IMR-90 (cell line): ENCODE measurements around the gene CYP2W1. TPM values are rescaled to one million over a fixed set of nuclear protein-coding genes. Genes with fewer than 3 reads are reported as not detected.

Source experiments
- ATAC-seq: fragments of 200-7000 bp; cut with Tn5 transposase; 2 replicates; pipeline ENCODE4 v1.9.1; 2020; ENCODE audit warnings: low read depth, mild to moderate bottlenecking, moderate library complexity
- BruUV-seq: library from RNA; stranded (reverse); fragments of 400-500 nt; replicated peaks from 2 replicates; lab custom pipeline; 2021; lab: Mats Ljungman, UMichigan
- CTCF ChIA-PET: fragments of 300-600 bp; formaldehyde crosslinking; extraction: SDS; loops from one replicate; lab custom pipeline; 2021; ENCODE audit warnings: antibody characterized with exemption; lab: Yijun Ruan, JAX
- POLR2A ChIA-PET: fragments of 300-600 bp; sonication (Branson Sonifier 250); formaldehyde crosslinking; loops from one replicate; lab custom pipeline; 2022; ENCODE audit warnings: antibody characterized with exemption; ENCODE audit not compliant: unreplicated experiment; lab: Charles Lee
- DNase-seq: peaks from one replicate; pipeline ENCODE4 v3.0.0; 2013
- H2AFZ ChIP-seq: replicated peaks from 2 replicates; pipeline ENCODE3; 2013; ENCODE audit warnings: low read length, mild to moderate bottlenecking; ENCODE audit not compliant: poor library complexity
- H2AK5ac ChIP-seq: 2 replicates; pipeline ENCODE4 v1.6.1; 2013; ENCODE audit warnings: low read depth, low read length, inconsistent platforms
- H2AK9ac ChIP-seq: replicated peaks from 2 replicates; pipeline ENCODE3; 2013; ENCODE audit warnings: mild to moderate bottlenecking, low read depth, low read length, moderate library complexity; ENCODE audit not compliant: poor library complexity
- H2BK120ac ChIP-seq: 2 replicates; pipeline ENCODE4 v1.6.1; 2013; ENCODE audit warnings: low read depth, low read length, inconsistent platforms
- H2BK15ac ChIP-seq: 3 replicates; pipeline ENCODE4 v1.6.1; 2013; ENCODE audit warnings: low read depth, low read length, inconsistent platforms
- H2BK20ac ChIP-seq: 2 replicates; pipeline ENCODE4 v1.6.1; 2013; ENCODE audit warnings: low read depth, mild to moderate bottlenecking, inconsistent platforms, low read length, moderate library complexity
- H2BK5ac ChIP-seq: 2 replicates; pipeline ENCODE4 v1.6.1; 2013; ENCODE audit warnings: mild to moderate bottlenecking, low read depth, low read length, inconsistent platforms; ENCODE audit not compliant: poor library complexity, severe bottlenecking
- H3K14ac ChIP-seq: replicated peaks from 2 replicates; pipeline ENCODE4 v1.6.1; 2013; ENCODE audit warnings: low read depth, low read length, inconsistent platforms
- H3K18ac ChIP-seq: 2 replicates; pipeline ENCODE4 v1.6.1; 2013; ENCODE audit warnings: low read depth, low read length, control low read depth
- H3K23ac ChIP-seq: 2 replicates; pipeline ENCODE4 v1.6.1; 2013; ENCODE audit warnings: low read depth, low read length, inconsistent platforms
- H3K27ac ChIP-seq: 2 replicates; pipeline ENCODE4 v1.5.1; 2013; ENCODE audit warnings: mild to moderate bottlenecking, control low read depth, low read length; ENCODE audit not compliant: insufficient read depth
- H3K27me3 ChIP-seq: 2 replicates; pipeline ENCODE4 v1.6.1; 2013; ENCODE audit warnings: low read length; ENCODE audit not compliant: control insufficient read depth, insufficient read depth
- H3K36me3 ChIP-seq: 2 replicates; pipeline ENCODE4 v1.6.1; 2013; ENCODE audit warnings: low read length, mixed read lengths; ENCODE audit not compliant: control insufficient read depth, insufficient read depth
- H3K4ac ChIP-seq: 2 replicates; pipeline ENCODE4 v1.6.1; 2013; ENCODE audit warnings: low read depth, low read length, inconsistent platforms
- H3K4me1 ChIP-seq: 2 replicates; pipeline ENCODE4 v1.6.1; 2013; ENCODE audit warnings: low read length, mixed read lengths; ENCODE audit not compliant: control insufficient read depth, insufficient read depth
- H3K4me2 ChIP-seq: 2 replicates; pipeline ENCODE4 v1.6.1; 2013; ENCODE audit warnings: low read depth, mild to moderate bottlenecking, control low read depth, low read length, moderate library complexity
- H3K4me3 ChIP-seq: 2 replicates; pipeline ENCODE4 v1.5.1; 2013; ENCODE audit warnings: low read depth, mild to moderate bottlenecking, control low read depth, low read length, moderate library complexity; ENCODE audit not compliant: insufficient read depth
- H3K56ac ChIP-seq: 2 replicates; pipeline ENCODE4 v1.6.1; 2013; ENCODE audit warnings: low read length, inconsistent platforms; ENCODE audit not compliant: insufficient read depth; ENCODE audit errors: extremely low read depth
- H3K79me1 ChIP-seq, 2 experiments: 2 replicates each; pipeline ENCODE4 v1.6.1; 2013; ENCODE audit warnings: low read length in 2 of 2, inconsistent platforms in 1 of 2, low read depth in 1 of 2
- H3K9ac ChIP-seq: 2 replicates; pipeline ENCODE4 v1.6.1; 2013; ENCODE audit warnings: low read depth, low read length, control low read depth
- H3K9me1 ChIP-seq: 2 replicates; pipeline ENCODE4 v1.6.1; 2013; ENCODE audit warnings: low read length, inconsistent platforms; ENCODE audit not compliant: insufficient read depth
- H3K9me3 ChIP-seq: 2 replicates; pipeline ENCODE4 v1.6.1; 2013; ENCODE audit warnings: low read length; ENCODE audit not compliant: control insufficient read depth, insufficient read depth
- H4K20me1 ChIP-seq: 2 replicates; pipeline ENCODE4 v1.6.1; 2013; ENCODE audit warnings: low read length, inconsistent platforms; ENCODE audit not compliant: insufficient read depth
- H4K5ac ChIP-seq: 2 replicates; pipeline ENCODE4 v1.6.1; 2013; ENCODE audit warnings: mild to moderate bottlenecking, low read depth, low read length, control low read depth
- H4K8ac ChIP-seq, 2 experiments: 2 replicates each; pipeline ENCODE4 v1.6.1; 2013; ENCODE audit warnings: low read depth in 2 of 2, low read length in 2 of 2, control low read depth in 1 of 2, inconsistent platforms in 1 of 2
- H4K91ac ChIP-seq: 2 replicates; pipeline ENCODE4 v1.6.1; 2013; ENCODE audit warnings: low read depth, low read length, inconsistent platforms; ENCODE audit not compliant: insufficient read depth
- BHLHE40 ChIP-seq: fragments of 150-350 bp; IDR thresholded peaks from 2 replicates; pipeline ENCODE4 v1.6.1; 2016; ENCODE audit warnings: mild to moderate bottlenecking, low read depth, low read length
- CHD1 ChIP-seq: IDR thresholded peaks from 2 replicates; pipeline ENCODE4 v1.6.1; 2012; ENCODE audit warnings: low read depth, low read length, improper control_type of control experiment
- ELK1 ChIP-seq: fragments of 150-350 bp; IDR thresholded peaks from 2 replicates; pipeline ENCODE4 v1.6.1; 2016; ENCODE audit warnings: low read depth, mild to moderate bottlenecking, low read length, moderate library complexity, borderline replicate concordance
- MAFK ChIP-seq: IDR thresholded peaks from 2 replicates; pipeline ENCODE4 v1.6.1; 2012; ENCODE audit warnings: low read depth, low read length, improper control_type of control experiment
- MXI1 ChIP-seq: IDR thresholded peaks from 2 replicates; pipeline ENCODE4 v1.6.1; 2012; ENCODE audit warnings: low read depth, mild to moderate bottlenecking, low read length, moderate library complexity, borderline replicate concordance
- NFE2L2 ChIP-seq: fragments of 150-350 bp; IDR thresholded peaks from 2 replicates; pipeline ENCODE4 v1.6.1; 2016; ENCODE audit warnings: low read depth, mild to moderate bottlenecking, low read length
- POLR2A ChIP-seq: IDR thresholded peaks from 2 replicates; pipeline ENCODE4 v1.6.1; 2012; ENCODE audit warnings: mild to moderate bottlenecking, low read depth, low read length
- RAD21 ChIP-seq: IDR thresholded peaks from 2 replicates; pipeline ENCODE4 v1.6.1; 2012; ENCODE audit warnings: low read length, improper control_type of control experiment
- RCOR1 ChIP-seq: IDR thresholded peaks from 2 replicates; pipeline ENCODE4 v1.6.1; 2012; ENCODE audit warnings: mild to moderate bottlenecking, low read length, improper control_type of control experiment; ENCODE audit not compliant: insufficient replicate concordance
- WGBS, 2 experiments: methylation state at CpG; one replicate each; pipeline versions ENCODE4 v1.1.5 to v1.1.7; 2013; ENCODE audit warnings: missing lambda C conversion rate in 2 of 2; ENCODE audit not compliant: insufficient read length in 1 of 2; ENCODE audit errors: extremely low coverage in 2 of 2; 5-methylcytosine and 5-hydroxymethylcytosine counted together
- dilution Hi-C: fragments of 300-500 bp; cut with HindIII; formaldehyde crosslinking; loops from one replicate; pipeline ENCODE4 v1.14.3; 2018; ENCODE audit warnings: low sequenced_read_pairs; ENCODE audit not compliant: unreplicated experiment
- in situ Hi-C: fragments of 300-500 bp; cut with MboI; formaldehyde crosslinking; loops from 3 replicates; pipeline ENCODE4 v1.14.3; 2019; ENCODE audit warnings: low sequenced_read_pairs, inconsistent platforms, mixed read lengths
- intact Hi-C: fragments of 100-400 bp; cut with micrococcal nuclease; formaldehyde crosslinking; loops from 2 replicates; pipeline ENCODE4 v1.10.0; 2022
- polyA plus RNA-seq, 3 experiments: library from polyadenylated mRNA; depleted of rRNA; stranded (reverse); fragments of >200 nt; gene quantifications; 2 replicates each; pipeline ENCODE4 v1.2.3, GENCODE V29; 2012; ENCODE audit warnings: low replicate concordance in 1 of 3
- total RNA-seq: library from RNA; depleted of rRNA; stranded (reverse); fragments of >200 nt; gene quantifications from 2 replicates; pipeline ENCODE4 v1.2.3, GENCODE V29; 2012
- TF ChIP-seq, protein P1 (sequence below): fragments of 150-350 bp; IDR thresholded peaks from 2 replicates; pipeline ENCODE4 v1.6.1; 2017; ENCODE audit warnings: mild to moderate bottlenecking, antibody characterized with exemption, low read length, low read depth
- TF ChIP-seq, protein P2 (sequence below): conservative IDR thresholded peaks from 2 replicates; pipeline ENCODE4 v1.5.1; 2012; ENCODE audit warnings: mild to moderate bottlenecking, low read depth, low read length, improper control_type of control experiment

The CYP2W1 gene
- total and polyA plus RNA-seq, 2 of the 4 experiments (the other 2 are of a cell fraction) = not detected

- Histone ChIP-seq H2BK20ac (no peak overlapping the region), H3K18ac (no peak overlapping the region), H2BK120ac (no peak overlapping the region), H2AK9ac (peak overlapping the region; percentile 28), H3K9me3 (no peaks in the 10 kb centered on the region), H2BK15ac (no peak overlapping the region), H4K8ac (no peak overlapping the region), H3K14ac (no peak overlapping the region), H3K56ac (no peak overlapping the region), H2AFZ (no peak overlapping the region), H3K4me1 (no peaks in the 10 kb centered on the region), H3K9ac (no peak overlapping the region), H3K4me3 (no peak overlapping the region), H4K5ac (no peak overlapping the region), H3K9me1 (peaks cover 4% of the 10 kb centered on the region), H4K20me1 (peaks cover 25% of the 10 kb centered on the region), H4K91ac (no peak overlapping the region), H3K36me3 (peaks cover 25% of the 10 kb centered on the region), H2BK5ac (no peak overlapping the region), H3K4ac (no peak overlapping the region), H3K27ac (no peak overlapping the region), H2AK5ac (no peak overlapping the region), H3K27me3 (no peaks in the 10 kb centered on the region), H3K23ac (no peak overlapping the region), H3K4me2 (no peak overlapping the region), H3K79me1 (peaks cover 0 to 28% of the 10 kb centered on the region in 2 experiments; a peak in 3 of 4 replicates)
- DNase-seq (no peak), ATAC-seq (no peak)
- TF ChIP-seq, protein P1, sequence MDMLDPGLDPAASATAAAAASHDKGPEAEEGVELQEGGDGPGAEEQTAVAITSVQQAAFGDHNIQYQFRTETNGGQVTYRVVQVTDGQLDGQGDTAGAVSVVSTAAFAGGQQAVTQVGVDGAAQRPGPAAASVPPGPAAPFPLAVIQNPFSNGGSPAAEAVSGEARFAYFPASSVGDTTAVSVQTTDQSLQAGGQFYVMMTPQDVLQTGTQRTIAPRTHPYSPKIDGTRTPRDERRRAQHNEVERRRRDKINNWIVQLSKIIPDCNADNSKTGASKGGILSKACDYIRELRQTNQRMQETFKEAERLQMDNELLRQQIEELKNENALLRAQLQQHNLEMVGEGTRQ = no peak
- TF ChIP-seq RAD21 (no peak), CHD1 (no peak), NFE2L2 (no peak), MAFK (no peak), BHLHE40 (no peak), ELK1 (no peak), POLR2A (no peak), MXI1 (no peak), RCOR1 (no peak)
- TF ChIP-seq, protein P2, sequence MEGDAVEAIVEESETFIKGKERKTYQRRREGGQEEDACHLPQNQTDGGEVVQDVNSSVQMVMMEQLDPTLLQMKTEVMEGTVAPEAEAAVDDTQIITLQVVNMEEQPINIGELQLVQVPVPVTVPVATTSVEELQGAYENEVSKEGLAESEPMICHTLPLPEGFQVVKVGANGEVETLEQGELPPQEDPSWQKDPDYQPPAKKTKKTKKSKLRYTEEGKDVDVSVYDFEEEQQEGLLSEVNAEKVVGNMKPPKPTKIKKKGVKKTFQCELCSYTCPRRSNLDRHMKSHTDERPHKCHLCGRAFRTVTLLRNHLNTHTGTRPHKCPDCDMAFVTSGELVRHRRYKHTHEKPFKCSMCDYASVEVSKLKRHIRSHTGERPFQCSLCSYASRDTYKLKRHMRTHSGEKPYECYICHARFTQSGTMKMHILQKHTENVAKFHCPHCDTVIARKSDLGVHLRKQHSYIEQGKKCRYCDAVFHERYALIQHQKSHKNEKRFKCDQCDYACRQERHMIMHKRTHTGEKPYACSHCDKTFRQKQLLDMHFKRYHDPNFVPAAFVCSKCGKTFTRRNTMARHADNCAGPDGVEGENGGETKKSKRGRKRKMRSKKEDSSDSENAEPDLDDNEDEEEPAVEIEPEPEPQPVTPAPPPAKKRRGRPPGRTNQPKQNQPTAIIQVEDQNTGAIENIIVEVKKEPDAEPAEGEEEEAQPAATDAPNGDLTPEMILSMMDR = no peak
- in situ Hi-C loops = no loop called here
- intact Hi-C loops = no loop called here
- dilution Hi-C loops = no loop called here
- ChIA-PET CTCF (no interaction called here), POLR2A (no interaction called here)
- 94% methylated on average over 34 of the region's 37 CpGs; no CpG with 5 or more reads in 1 of the 2 experiments for WGBS, 2 experiments
- BruUV-seq = no TSS peak
Observed at GRCh38 chr7:1008733-1009363, 25.9 kb downstream of the CYP2W1 start.
